CD4-positive, CD25-positive, alpha-beta regulatory T cell (primary cell): ENCODE results near the gene C5orf63. TPM values are rescaled to one million over a fixed set of nuclear protein-coding genes. Genes with fewer than 3 reads are reported as not detected.

ENCODE experiments used
- ATAC-seq, 2 donors: fragments of 150-1000 bp; cut with Tn5 transposase; one replicate each; pipeline ENCODE4 v1.10.0; 2021; ENCODE audit warnings: low read depth in 2 of 2, moderate number of reproducible peaks in 2 of 2, moderate library complexity in 1 of 2
- DNase-seq, 3 donors: peaks; one replicate each; pipeline versions ENCODE4 v3.0.0 to v3.0.0-alpha.2; 2012 to 2022; ENCODE audit warnings: mixed read lengths in 1 of 3
- H3K27ac ChIP-seq: one replicate; pipeline ENCODE4 v1.7.0; 2013; ENCODE audit warnings: mild to moderate bottlenecking, low read length; ENCODE audit not compliant: insufficient read depth, poor library complexity, severe bottlenecking
- H3K27me3 ChIP-seq: one replicate; pipeline ENCODE4 v1.7.0; 2013; ENCODE audit warnings: low read length; ENCODE audit not compliant: control insufficient read depth, insufficient read depth
- H3K36me3 ChIP-seq: one replicate; pipeline ENCODE4 v1.7.0; 2013; ENCODE audit warnings: mild to moderate bottlenecking, low read length, moderate library complexity; ENCODE audit not compliant: control insufficient read depth, insufficient read depth
- H3K4me1 ChIP-seq: 2 replicates; pipeline ENCODE4 v1.7.0; 2013; ENCODE audit warnings: mild to moderate bottlenecking, low read length; ENCODE audit not compliant: insufficient read depth, control insufficient read depth, poor library complexity, severe bottlenecking
- H3K4me3 ChIP-seq: one replicate; pipeline ENCODE4 v1.7.0; 2013; ENCODE audit warnings: low read depth, mild to moderate bottlenecking, low read length, moderate library complexity
- H3K9me3 ChIP-seq, 2 experiments: 1 replicate in 1 of 2; 2 replicates in 1 of 2; pipeline ENCODE4 v1.7.0; 2013; ENCODE audit warnings: low read length in 2 of 2, mild to moderate bottlenecking in 1 of 2, moderate library complexity in 1 of 2; ENCODE audit not compliant: control insufficient read depth in 2 of 2
- H3K27ac Mint-ChIP-seq, 3 donors: one replicate each; pipeline ENCODE4 v1.8.0; 2020 to 2022; ENCODE audit warnings: mild to moderate bottlenecking in 3 of 3, mixed read lengths in 3 of 3, moderate library complexity in 2 of 3
- H3K27me3 Mint-ChIP-seq: one replicate; pipeline ENCODE4 v1.8.0; 2022; ENCODE audit warnings: mild to moderate bottlenecking, mixed read lengths
- H3K36me3 Mint-ChIP-seq: one replicate; pipeline ENCODE4 v1.8.0; 2020; ENCODE audit warnings: mixed read lengths
- H3K4me1 Mint-ChIP-seq, 4 donors: one replicate each; pipeline ENCODE4 v1.8.0; 2020 to 2022; ENCODE audit warnings: mixed read lengths in 4 of 4, mild to moderate bottlenecking in 1 of 4
- H3K4me3 Mint-ChIP-seq, 4 donors: one replicate each; pipeline ENCODE4 v1.8.0; 2020 to 2022; ENCODE audit warnings: mild to moderate bottlenecking in 4 of 4, mixed read lengths in 4 of 4, moderate library complexity in 3 of 4
- H3K9me3 Mint-ChIP-seq, 7 donors: one replicate each; pipeline ENCODE4 v1.8.0; 2020 to 2022; ENCODE audit warnings: mixed read lengths in 7 of 7, mild to moderate bottlenecking in 3 of 7, moderate library complexity in 2 of 7
- polyA plus RNA-seq, 4 donors: library from polyadenylated mRNA; unstranded; fragments of 300-500 nt; fragmentation: Illumina TruSeq; gene quantifications; one replicate each; pipeline ENCODE4 v1.2.3, GENCODE V29; 2021
- total RNA-seq: library from RNA; stranded (reverse); gene quantifications from one replicate; pipeline ENCODE4 v1.2.3, GENCODE V29; 2022

The C5orf63 gene
- total and polyA plus RNA-seq, 5 donors from 2014 or later, result 4.4 to 14.8 (median 7.7) TPM

- H3K9me3 Mint-ChIP-seq, result no peaks in the 10 kb centered on the region
- H3K27me3 Mint-ChIP-seq, result no peaks in the 10 kb centered on the region
- no peak overlapping the region for H3K4me3 ChIP-seq
- no peaks in the 10 kb centered on the region for H3K36me3 Mint-ChIP-seq
- no peak overlapping the region for H3K27ac ChIP-seq
- no peaks in the 10 kb centered on the region for H3K27me3 ChIP-seq
- H3K9me3 ChIP-seq, result no peaks in the 10 kb centered on the region
- H3K4me1 Mint-ChIP-seq, result peaks cover 0 to 2% (median 0%) of the 10 kb centered on the region in 4 donors
- H3K27ac Mint-ChIP-seq, result no peak overlapping the region
- no peak for DNase-seq
- H3K36me3 ChIP-seq, result peaks cover 3% of the 10 kb centered on the region
- H3K4me3 Mint-ChIP-seq, result no peak overlapping the region
- H3K4me1 ChIP-seq, result no peaks in the 10 kb centered on the region
- ATAC-seq, result no peak
These were observed 31.7 kb downstream of the C5orf63 start for GRCh38 chr5:127041571-127041970.

DNA sequence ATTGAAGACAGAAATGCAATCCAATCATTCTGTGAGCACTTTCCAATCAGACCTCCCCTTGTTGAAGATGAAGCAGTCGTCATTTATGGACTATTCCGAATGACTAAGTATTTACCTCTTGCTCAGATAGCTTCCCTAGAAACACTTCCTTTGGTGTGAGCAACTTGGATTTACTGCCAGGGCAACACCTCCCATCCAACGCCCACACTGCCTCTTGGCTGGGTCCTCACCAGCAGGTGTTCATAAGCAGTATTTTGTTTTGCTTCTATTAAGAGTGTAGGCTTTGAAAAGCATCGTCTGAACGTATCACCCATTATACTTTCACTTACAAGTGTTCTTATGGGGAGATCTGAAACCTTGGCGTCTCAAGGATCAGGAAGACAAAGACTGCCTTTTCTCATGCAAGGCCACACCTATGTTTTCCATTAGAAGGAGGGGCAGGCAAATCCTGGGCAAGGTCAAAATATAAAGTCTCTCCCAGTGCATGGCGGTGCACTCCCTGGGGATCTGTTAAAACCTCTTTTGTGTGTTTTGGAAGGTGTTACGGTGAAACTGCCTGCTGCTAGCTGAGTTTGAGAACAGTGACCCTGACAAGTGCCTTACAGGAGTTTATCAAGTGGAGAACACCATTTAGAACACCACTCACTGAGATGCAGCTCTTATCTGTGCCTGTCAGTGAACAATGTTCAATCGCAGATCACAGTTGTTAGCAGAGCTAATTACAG lies 32.3 kb downstream of the C5orf63 start:
- DNase-seq, result no peak
- no peak overlapping the region for H3K4me3 Mint-ChIP-seq
- Histone ChIP-seq H3K27ac (no peak overlapping the region), H3K4me1 (no peaks in the 10 kb centered on the region), H3K4me3 (no peak overlapping the region), H3K9me3 (no peaks in the 10 kb centered on the region), H3K27me3 (no peaks in the 10 kb centered on the region), H3K36me3 (peaks cover 2% of the 10 kb centered on the region)
- H3K27ac Mint-ChIP-seq, result no peak overlapping the region
- H3K27me3 Mint-ChIP-seq, result no peaks in the 10 kb centered on the region
- peaks cover 0 to 2% (median 0%) of the 10 kb centered on the region in 4 donors for H3K4me1 Mint-ChIP-seq
- no peaks in the 10 kb centered on the region for H3K36me3 Mint-ChIP-seq
- H3K9me3 Mint-ChIP-seq, result no peaks in the 10 kb centered on the region
- no peak for ATAC-seq

DNA sequence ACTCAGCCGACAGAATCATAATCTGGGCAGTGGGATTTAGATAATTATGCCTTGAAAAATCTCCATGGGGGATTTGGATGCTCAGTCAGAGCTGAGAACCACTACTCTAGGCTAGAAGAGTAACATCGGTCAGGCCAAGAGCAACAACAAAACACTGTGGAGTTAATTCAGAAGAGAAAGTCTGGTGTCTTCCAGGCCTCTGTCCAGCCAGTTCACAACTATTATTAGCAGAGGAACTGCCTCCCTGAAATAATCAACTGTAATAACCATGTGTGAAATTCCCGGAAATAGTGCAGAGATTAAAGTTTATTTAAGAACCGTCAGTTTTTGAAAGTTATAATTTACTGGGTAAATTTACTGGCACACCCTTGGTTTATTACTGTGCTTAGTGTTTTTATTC lies 34.8 kb downstream of the C5orf63 start:
- ATAC-seq, result no peak
- H3K9me3 ChIP-seq, result no peaks in the 10 kb centered on the region

DNA sequence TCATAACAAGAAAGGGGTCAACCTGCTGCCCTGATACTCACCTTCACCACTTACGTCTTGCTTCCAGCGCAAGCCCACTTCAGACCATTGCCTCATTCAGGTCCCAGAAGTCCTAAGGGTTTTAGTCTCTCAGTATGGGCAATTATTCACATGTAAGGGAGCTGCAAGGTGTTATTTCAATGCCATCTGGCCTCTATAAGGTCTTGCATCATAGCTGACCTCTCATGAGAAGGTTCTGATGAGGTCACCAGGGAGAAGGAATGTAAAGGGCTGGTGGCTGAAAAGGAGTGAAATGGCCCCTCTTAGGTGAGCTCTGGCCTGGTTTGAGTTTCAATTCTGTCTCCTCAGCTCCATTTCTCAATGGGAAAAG lies 41.5 kb downstream of the C5orf63 start:
- no peak overlapping the region for H3K27ac ChIP-seq
- Mint-ChIP-seq H3K27ac (peak overlapping the region in 1 of 3 donors; percentile 75), H3K4me3 (peak overlapping the region; percentile 93 to 94 (median 94))

More for the DNA sequence above, 34.8 kb downstream of the C5orf63 start:
- no peaks in the 10 kb centered on the region for H3K4me1 ChIP-seq
- no peak overlapping the region for H3K4me3 ChIP-seq
- no peak for DNase-seq
- Mint-ChIP-seq H3K4me1 (peaks cover 0 to 2% (median 0%) of the 10 kb centered on the region in 4 donors), H3K4me3 (no peak overlapping the region), H3K27ac (no peak overlapping the region), H3K36me3 (no peaks in the 10 kb centered on the region), H3K27me3 (no peaks in the 10 kb centered on the region), H3K9me3 (no peaks in the 10 kb centered on the region)
- no peak overlapping the region for H3K27ac ChIP-seq
- H3K36me3 ChIP-seq, result peaks cover 2% of the 10 kb centered on the region
- no peaks in the 10 kb centered on the region for H3K27me3 ChIP-seq

DNA sequence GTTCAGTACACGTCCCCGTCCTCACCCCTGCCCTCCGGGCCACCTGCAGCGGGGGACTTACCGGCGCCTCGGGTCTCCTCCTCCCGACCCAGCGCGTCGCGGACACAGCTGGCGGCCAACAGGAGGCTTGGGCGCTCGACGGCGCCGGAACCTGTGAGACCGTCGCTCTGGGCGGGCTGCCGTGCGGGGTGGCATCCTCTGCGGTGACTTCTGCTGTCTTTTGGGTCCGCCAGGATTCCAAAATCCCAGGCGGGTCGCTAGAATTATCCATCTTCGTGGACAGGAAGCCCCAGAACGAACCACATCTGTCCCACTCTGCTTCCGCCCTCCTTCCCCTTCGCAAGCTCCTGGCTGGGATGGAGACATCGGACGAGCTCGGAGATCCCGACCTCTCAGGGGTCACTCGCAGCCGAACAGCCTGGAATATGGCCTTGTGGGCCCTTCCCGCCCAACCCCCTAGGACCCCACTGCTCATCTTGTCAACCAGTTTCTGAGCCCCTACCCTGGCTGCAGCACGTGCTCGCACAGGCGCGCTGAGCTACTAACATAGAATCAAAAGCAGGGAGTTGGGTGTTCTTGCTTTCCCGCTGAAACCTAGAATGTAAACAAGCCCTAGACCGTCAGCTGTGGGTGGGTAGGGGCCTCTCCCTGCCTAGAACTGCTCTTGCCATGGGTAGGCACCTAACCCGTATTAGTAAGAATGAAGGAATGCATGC lies 42.0 kb downstream of the C5orf63 start:
- ATAC-seq (no peak), DNase-seq (peak; percentile 5 to 20 (median 19))
- Mint-ChIP-seq H3K27me3 (peaks cover 16% of the 10 kb centered on the region), H3K9me3 (no peaks in the 10 kb centered on the region), H3K27ac (peak overlapping the region; percentile 67 to 87 (median 75)), H3K4me1 (peaks cover 7 to 41% (median 23%) of the 10 kb centered on the region in 4 donors), H3K4me3 (peak overlapping the region; percentile 93 to 94 (median 94)), H3K36me3 (no peaks in the 10 kb centered on the region)
- H3K9me3 ChIP-seq, result no peaks in the 10 kb centered on the region
- no peaks in the 10 kb centered on the region for H3K36me3 ChIP-seq
- H3K4me3 ChIP-seq, result peak overlapping the region; percentile 71
- H3K27ac ChIP-seq, result peak overlapping the region; percentile 67
- peaks cover 34% of the 10 kb centered on the region for H3K4me1 ChIP-seq
- H3K27me3 ChIP-seq, result no peaks in the 10 kb centered on the region

More for the DNA sequence above, 41.5 kb downstream of the C5orf63 start:
- Histone ChIP-seq H3K9me3 (no peaks in the 10 kb centered on the region), H3K27me3 (no peaks in the 10 kb centered on the region), H3K36me3 (no peaks in the 10 kb centered on the region), H3K4me1 (peaks cover 34% of the 10 kb centered on the region), H3K4me3 (no peak overlapping the region)
- DNase-seq, result no peak
- Mint-ChIP-seq H3K27me3 (peaks cover 16% of the 10 kb centered on the region), H3K36me3 (no peaks in the 10 kb centered on the region), H3K9me3 (no peaks in the 10 kb centered on the region), H3K4me1 (peaks cover 7 to 36% (median 20%) of the 10 kb centered on the region in 4 donors)
- ATAC-seq, result no peak

GRCh38 chr5:127030259-127031146 lies 42.8 kb downstream of the C5orf63 start, which contains the start of gene MARCHF3:
Gene MARCHF3 (minus strand): TSS chr5:127030558. CDS start chr5:126918171, 112,387 bp downstream.
- DNase-seq, result peak; percentile 92 to 96 (median 95)
- Histone ChIP-seq H3K4me1 (peaks cover 34% of the 10 kb centered on the region), H3K27ac (peak within 1 kb of the TSS; percentile 67), H3K9me3 (no peaks in the 10 kb centered on the region), H3K27me3 (no peaks in the 10 kb centered on the region), H3K36me3 (no peaks in the 10 kb centered on the region), H3K4me3 (peak within 1 kb of the TSS; percentile 71)
- Mint-ChIP-seq H3K4me3 (peak within 1 kb of the TSS; percentile 93 to 98 (median 94)), H3K9me3 (no peaks in the 10 kb centered on the region), H3K27me3 (peaks cover 16% of the 10 kb centered on the region), H3K27ac (peak within 1 kb of the TSS; percentile 67 to 87 (median 81)), H3K4me1 (peaks cover 12 to 45% (median 25%) of the 10 kb centered on the region in 4 donors), H3K36me3 (no peaks in the 10 kb centered on the region)
- ATAC-seq, result peak; percentile 97 to 98

- peak in 1 of 2 donors; percentile 11 for ATAC-seq
- Mint-ChIP-seq H3K9me3 (no peaks in the 10 kb centered on the region), H3K27me3 (peaks cover 16% of the 10 kb centered on the region), H3K36me3 (no peaks in the 10 kb centered on the region), H3K4me3 (peak overlapping the region; percentile 93 to 98 (median 94)), H3K4me1 (peaks cover 14 to 50% (median 25%) of the 10 kb centered on the region in 4 donors), H3K27ac (peak overlapping the region in 2 of 3 donors; percentile 81 to 85)
- Histone ChIP-seq H3K36me3 (no peaks in the 10 kb centered on the region), H3K4me3 (peak overlapping the region; percentile 65), H3K4me1 (peaks cover 34% of the 10 kb centered on the region), H3K27ac (peak overlapping the region; percentile 67), H3K27me3 (no peaks in the 10 kb centered on the region), H3K9me3 (no peaks in the 10 kb centered on the region)
- DNase-seq, result peak; percentile 28 to 68 (median 46)
These were observed 43.6 kb downstream of the C5orf63 start for GRCh38 chr5:127029581-127030258.
